HepG2 (cell line): Measurements from ENCODE around the gene DTYMK. TPM values are rescaled to one million over a fixed set of nuclear protein-coding genes. Genes with fewer than 3 reads are reported as not detected.
A peak's percentile ranks its signal among the peaks of the same experiment; 100 is the strongest.

Experiments used
- BRCA1 ChIP-seq: sonication (generic); formaldehyde crosslinking; IDR thresholded peaks from 2 replicates; pipeline ENCODE4 v1.4.0; 2020; ENCODE audit warnings: missing genetic modification reagents
- CBX5 ChIP-seq: sonication (generic); formaldehyde crosslinking; IDR thresholded peaks from 2 replicates; pipeline ENCODE4 v1.4.0; 2020; ENCODE audit warnings: missing genetic modification reagents, borderline replicate concordance
- FOXA1 ChIP-seq, 2 experiments: fragments of 450-650 bp in 1 of 2; sonication (generic) in 1 of 2; formaldehyde crosslinking in 1 of 2; IDR thresholded peaks; 2 replicates each; pipeline versions ENCODE4 v1.4.0 to v1.6.1; 2016 to 2020; ENCODE audit warnings: missing genetic modification reagents in 1 of 2
- HNF1A ChIP-seq, 2 experiments: sonication (generic) in 1 of 2; formaldehyde crosslinking in 1 of 2; IDR thresholded peaks; 2 replicates each; pipeline versions ENCODE4 v1.4.0 to v1.6.1; 2016 to 2020; ENCODE audit warnings: borderline replicate concordance in 1 of 2, low read depth in 1 of 2, mild to moderate bottlenecking in 1 of 2, missing genetic modification reagents in 1 of 2
- HNF4G ChIP-seq, 2 experiments: sonication (generic) in 1 of 2; formaldehyde crosslinking in 1 of 2; IDR thresholded peaks; 2 replicates each; pipeline versions ENCODE4 v1.4.0 to v1.6.1; 2011 to 2020; ENCODE audit warnings: borderline replicate concordance in 2 of 2, low read depth in 2 of 2, mild to moderate bottlenecking in 2 of 2, low read length in 1 of 2, missing genetic modification reagents in 1 of 2, moderate library complexity in 1 of 2
- HOXD1 ChIP-seq: sonication (generic); formaldehyde crosslinking; IDR thresholded peaks from 2 replicates; pipeline ENCODE4 v1.5.0; 2020; ENCODE audit warnings: missing genetic modification reagents
- JUN ChIP-seq: sonication (generic); formaldehyde crosslinking; IDR thresholded peaks from 2 replicates; pipeline ENCODE4 v1.4.0; 2020; ENCODE audit warnings: mild to moderate bottlenecking, missing genetic modification reagents
- MAFK ChIP-seq, 2 experiments: IDR thresholded peaks in 1 of 2; conservative IDR thresholded peaks in 1 of 2; 2 replicates each; pipeline ENCODE4 v1.6.1; 2011; ENCODE audit warnings: improper control_type of control experiment in 2 of 2, low read length in 2 of 2
- POLR2A ChIP-seq, 2 experiments: IDR thresholded peaks; 2 replicates each; pipeline ENCODE4 v1.6.1; 2011; ENCODE audit warnings: low read depth in 2 of 2, low read length in 2 of 2, mild to moderate bottlenecking in 1 of 2, moderate library complexity in 1 of 2; ENCODE audit not compliant: insufficient read depth in 1 of 2
- RAD21 ChIP-seq: fragments of 450-650 bp; formaldehyde crosslinking; IDR thresholded peaks from 2 replicates; pipeline ENCODE4 v1.5.0; 2020; ENCODE audit warnings: mild to moderate bottlenecking
- SNAPC2 ChIP-seq: sonication (generic); formaldehyde crosslinking; IDR thresholded peaks from 2 replicates; pipeline ENCODE4 v1.8.1; 2022; ENCODE audit warnings: mild to moderate bottlenecking, missing genetic modification reagents
- ZBTB7A ChIP-seq: sonication (generic); formaldehyde crosslinking; IDR thresholded peaks from 2 replicates; pipeline ENCODE4 v1.8.0; 2022; ENCODE audit warnings: mild to moderate bottlenecking, missing genetic modification reagents
- ZNF263 ChIP-seq: sonication (generic); formaldehyde crosslinking; IDR thresholded peaks from 2 replicates; pipeline ENCODE4 v1.4.0; 2020; ENCODE audit warnings: missing genetic modification reagents
- ZNF605 ChIP-seq: sonication (generic); formaldehyde crosslinking; IDR thresholded peaks from 2 replicates; pipeline ENCODE4 v1.8.0; 2022; ENCODE audit warnings: mild to moderate bottlenecking, missing genetic modification reagents
- ZNF607 ChIP-seq: sonication (generic); formaldehyde crosslinking; IDR thresholded peaks from 2 replicates; pipeline ENCODE4 v1.5.1; 2020; ENCODE audit warnings: missing genetic modification reagents, mild to moderate bottlenecking, borderline replicate concordance
- ZNF691 ChIP-seq: sonication (generic); formaldehyde crosslinking; IDR thresholded peaks from 2 replicates; pipeline ENCODE4 v1.4.0; 2020; ENCODE audit warnings: missing genetic modification reagents, low read depth, mild to moderate bottlenecking, borderline replicate concordance
- ZNF713 ChIP-seq: sonication (generic); formaldehyde crosslinking; IDR thresholded peaks from 2 replicates; pipeline ENCODE4 v1.4.0; 2020; ENCODE audit warnings: mild to moderate bottlenecking, missing genetic modification reagents
- ZNF816 ChIP-seq: sonication (generic); formaldehyde crosslinking; IDR thresholded peaks from 2 replicates; pipeline ENCODE4 v1.8.0; 2022; ENCODE audit warnings: missing genetic modification reagents, mild to moderate bottlenecking, borderline replicate concordance
- ZNF879 ChIP-seq: sonication (generic); formaldehyde crosslinking; IDR thresholded peaks from 2 replicates; pipeline ENCODE4 v1.8.1; 2023; ENCODE audit warnings: missing genetic modification reagents
- ZSCAN9 ChIP-seq: IDR thresholded peaks from 2 replicates; pipeline ENCODE4 v1.6.1; 2016; ENCODE audit warnings: borderline replicate concordance
- ZUFSP ChIP-seq: sonication (generic); formaldehyde crosslinking; IDR thresholded peaks from 2 replicates; pipeline ENCODE4 v1.9.0; 2021; ENCODE audit warnings: missing genetic modification reagents, mild to moderate bottlenecking, borderline replicate concordance
- polyA plus RNA-seq, 8 experiments: library from polyadenylated mRNA; depleted of rRNA in 3 of 8; stranded (reverse) in 7 of 8; unstranded in 1 of 8; fragments of >200 nt; fragmentation: Illumina TruSeq in 4 of 8; extraction: Trizol in 4 of 8; gene quantifications; 2 replicates each; pipeline versions ENCODE4 v1.2.1 to v1.2.3, GENCODE V29; 2011 to 2016; ENCODE audit warnings: low read depth in 4 of 8, missing spikeins in 1 of 8, mixed read lengths in 1 of 8; ENCODE audit not compliant: insufficient read depth in 1 of 8
- total RNA-seq, 5 experiments: library from RNA; depleted of rRNA; stranded (reverse); fragments of >200 nt; fragmentation: Illumina TruSeq; extraction: Trizol; gene quantifications; 2 replicates each; pipeline ENCODE4 v1.2.3, GENCODE V29; 2016; ENCODE audit warnings: low read depth in 1 of 5

Gene DTYMK
- total and polyA plus RNA-seq, 2 of the 13 experiments (the other 11 are each of a cell fraction or from before 2014, with no cell fraction given) = 57.5 to 134 TPM

GRCh38 chr2:241645056-241645914 lies 41.3 kb downstream of the DTYMK start (continued):
- TF ChIP-seq ZNF816 (CRISPR knock-in tag) (no peak; the same call in 1 of the 2 replicates), RAD21 (peak; percentile 58), ZNF607 (CRISPR knock-in tag) (peak; percentile 81; the same call in 1 of the 2 replicates), ZUFSP (CRISPR knock-in tag) (no peak), HOXD1 (CRISPR knock-in tag) (no peak), MAFK (conservative IDR thresholded peaks at IDR 0.05 in 1 of 2, IDR thresholded peaks at IDR 0.05 in 1 of 2; ENCODE audit: low read length in 2 of 2) (no peak), HNF4G (IDR thresholded peaks at IDR 0.05; ENCODE audit: borderline replicate concordance, low read depth, low read length) (peak; percentile 79; the same call in 1 of the 2 replicates), HNF4G (CRISPR knock-in tag; IDR thresholded peaks at IDR 0.05; ENCODE audit: borderline replicate concordance, low read depth) (0 out of 2 replicates have a peak, but pooled peaks have one; percentile 60), ZNF879 (0 out of 2 replicates have a peak, but pooled peaks have one; percentile 73), ZNF263 (CRISPR knock-in tag) (peak; percentile 98), JUN (CRISPR knock-in tag) (peak; percentile 76; the same call in 1 of the 2 replicates), ZNF713 (CRISPR knock-in tag) (no peak), HNF1A (IDR thresholded peaks at IDR 0.05; ENCODE audit: low read depth) (peak; percentile 26; the same call in 1 of the 2 replicates), HNF1A (CRISPR knock-in tag; IDR thresholded peaks at IDR 0.05; ENCODE audit: borderline replicate concordance) (peak; percentile 55; the same call in 1 of the 2 replicates), ZSCAN9 (CRISPR knock-in tag) (peak; percentile 56; the same call in 1 of the 2 replicates), ZBTB7A (CRISPR knock-in tag) (peak; percentile 70; the same call in 1 of the 2 replicates), BRCA1 (CRISPR knock-in tag) (peak; percentile 43; the same call in 1 of the 2 replicates), FOXA1 (IDR thresholded peaks at IDR 0.05) (no peak), FOXA1 (CRISPR knock-in tag; IDR thresholded peaks at IDR 0.05) (peak; percentile 82), POLR2A (IDR thresholded peaks at IDR 0.05; ENCODE audit: insufficient read depth in 1 of 2, low read depth in 2 of 2, low read length in 2 of 2) (peak in 1 of 2 experiments; percentile 64; a peak in 1 of 4 replicates), ZNF605 (CRISPR knock-in tag) (peak; percentile 81), CBX5 (peak; percentile 70; the same call in 1 of the 2 replicates), SNAPC2 (CRISPR knock-in tag) (peak; percentile 53; the same call in 1 of the 2 replicates), ZNF691 (peak; percentile 84; the same call in 1 of the 2 replicates)
